CD4-positive, alpha-beta memory T cell (primary cell): ENCODE results near the gene ZNF740. TPM values are rescaled to one million over a fixed set of nuclear protein-coding genes. Genes with fewer than 3 reads are reported as not detected.

Experiments
- CTCF ChIA-PET: fragments of 350-600 bp; sonication (Branson Sonifier 250); formaldehyde crosslinking; loops from one replicate; lab custom pipeline; 2021; ENCODE audit warnings: inconsistent platforms; ENCODE audit not compliant: partially characterized antibody; lab: Charles Lee
- POLR2A ChIA-PET: fragments of 350-600 bp; sonication (Branson Sonifier 250); formaldehyde crosslinking; loops from one replicate; lab custom pipeline; 2021; ENCODE audit not compliant: partially characterized antibody; lab: Charles Lee
- DNase-seq, 5 donors: peaks; one replicate each; pipeline versions ENCODE4 v3.0.0 to v3.0.0-alpha.2; 2020 to 2022; ENCODE audit warnings: mixed read lengths in 1 of 5
- H3K27ac ChIP-seq: one replicate; pipeline ENCODE4 v1.7.0; 2013; ENCODE audit warnings: low read depth, low read length
- H3K27me3 ChIP-seq: 2 replicates; pipeline ENCODE4 v1.7.0; 2013; ENCODE audit warnings: mild to moderate bottlenecking, low read length, moderate library complexity; ENCODE audit not compliant: insufficient read depth
- H3K36me3 ChIP-seq: 2 replicates; pipeline ENCODE4 v1.7.0; 2013; ENCODE audit warnings: mild to moderate bottlenecking, low read length, moderate library complexity; ENCODE audit not compliant: insufficient read depth
- H3K4me1 ChIP-seq: 2 replicates; pipeline ENCODE4 v1.7.0; 2013; ENCODE audit warnings: mild to moderate bottlenecking, low read length, moderate library complexity; ENCODE audit not compliant: insufficient read depth
- H3K4me3 ChIP-seq, 2 donors: one replicate each; pipeline ENCODE4 v1.7.0; 2013; ENCODE audit warnings: low read length in 2 of 2, mild to moderate bottlenecking in 1 of 2
- H3K9me3 ChIP-seq, 2 donors: one replicate each; pipeline ENCODE4 v1.7.0; 2013; ENCODE audit warnings: low read length in 2 of 2, control low read depth in 1 of 2; ENCODE audit not compliant: control insufficient read depth in 1 of 2
- H3K27ac Mint-ChIP-seq, 7 donors: one replicate each; pipeline ENCODE4 v1.8.0; 2020 to 2021; ENCODE audit warnings: mixed read lengths in 7 of 7, mild to moderate bottlenecking in 6 of 7, inconsistent platforms in 3 of 7, moderate library complexity in 3 of 7
- H3K27me3 Mint-ChIP-seq, 2 donors: one replicate each; pipeline ENCODE4 v1.8.0; 2020 to 2021; ENCODE audit warnings: mixed read lengths in 2 of 2
- H3K36me3 Mint-ChIP-seq, 2 donors: one replicate each; pipeline ENCODE4 v1.8.0; 2020 to 2021; ENCODE audit warnings: mixed read lengths in 2 of 2, inconsistent platforms in 1 of 2, mild to moderate bottlenecking in 1 of 2
- H3K4me1 Mint-ChIP-seq, 4 donors: one replicate each; pipeline ENCODE4 v1.8.0; 2020 to 2021; ENCODE audit warnings: mixed read lengths in 4 of 4, mild to moderate bottlenecking in 1 of 4
- H3K4me3 Mint-ChIP-seq, 8 donors: one replicate each; pipeline ENCODE4 v1.8.0; 2020 to 2021; ENCODE audit warnings: mixed read lengths in 8 of 8, mild to moderate bottlenecking in 7 of 8, moderate library complexity in 6 of 8, inconsistent platforms in 3 of 8
- H3K9me3 Mint-ChIP-seq, 8 donors: one replicate each; pipeline ENCODE4 v1.8.0; 2020 to 2021; ENCODE audit warnings: mixed read lengths in 8 of 8, mild to moderate bottlenecking in 5 of 8, inconsistent platforms in 3 of 8, moderate library complexity in 1 of 8
- intact Hi-C: fragments of 100-400 bp; cut with micrococcal nuclease; formaldehyde crosslinking; loops from one replicate; pipeline ENCODE4 v1.15.1; 2023
- polyA plus RNA-seq, 2 donors: library from polyadenylated mRNA; unstranded; fragments of 300-500 nt; fragmentation: Illumina TruSeq; gene quantifications; one replicate each; pipeline ENCODE4 v1.2.3, GENCODE V29; 2021
- total RNA-seq, 2 experiments: library from RNA; stranded (reverse); gene quantifications; one replicate each; pipeline ENCODE4 v1.2.3, GENCODE V29; 2021

Gene ZNF740
- total and polyA plus RNA-seq, 4 experiments from 2014 or later = 0.90 to 113 (median 56.1) TPM

- Mint-ChIP-seq H3K27me3 (no peaks in the 10 kb centered on the region), H3K4me3 (no peak overlapping the region), H3K9me3 (no peaks in the 10 kb centered on the region), H3K4me1 (peaks cover 0 to 1% (median 0%) of the 10 kb centered on the region in 4 donors), H3K36me3 (no peaks in the 10 kb centered on the region), H3K27ac (no peak overlapping the region)
- intact Hi-C loops = no loop called here
- Histone ChIP-seq H3K9me3 (no peaks in the 10 kb centered on the region), H3K4me1 (no peaks in the 10 kb centered on the region), H3K27ac (no peak overlapping the region), H3K4me3 (no peak overlapping the region), H3K36me3 (no peaks in the 10 kb centered on the region), H3K27me3 (no peaks in the 10 kb centered on the region)
- ChIA-PET CTCF (no interaction called here), POLR2A (no interaction called here)
- DNase-seq = no peak
Observed at GRCh38 chr12:53147653-53148052, 32.9 kb upstream of the ZNF740 start.

- Mint-ChIP-seq H3K36me3 (no peaks in the 10 kb centered on the region), H3K27me3 (no peaks in the 10 kb centered on the region), H3K27ac (no peak overlapping the region), H3K4me3 (no peak overlapping the region), H3K4me1 (no peaks in the 10 kb centered on the region), H3K9me3 (no peaks in the 10 kb centered on the region)
- no peaks in the 10 kb centered on the region for H3K4me1 ChIP-seq
- intact Hi-C loops = no loop called here
- no peaks in the 10 kb centered on the region for H3K36me3 ChIP-seq
- no peak for DNase-seq
- no peak overlapping the region for H3K4me3 ChIP-seq
- CTCF ChIA-PET = interaction anchor here (0.6 to 2.3 kb wide), 3 partner anchors 9 to 85 kb away, joined by 3 to 6 read pairs (median 3); no protein-coding TSS in a partner anchor
- H3K9me3 ChIP-seq = no peaks in the 10 kb centered on the region
- H3K27ac ChIP-seq = no peak overlapping the region
- no peaks in the 10 kb centered on the region for H3K27me3 ChIP-seq
- POLR2A ChIA-PET = no interaction called here
Observed at GRCh38 chr12:53151039-53151438, 29.5 kb upstream of the ZNF740 start.

- Mint-ChIP-seq H3K9me3 (no peaks in the 10 kb centered on the region), H3K36me3 (no peaks in the 10 kb centered on the region), H3K4me3 (no peak overlapping the region), H3K4me1 (no peaks in the 10 kb centered on the region), H3K27me3 (no peaks in the 10 kb centered on the region), H3K27ac (no peak overlapping the region)
- Histone ChIP-seq H3K27ac (no peak overlapping the region), H3K27me3 (no peaks in the 10 kb centered on the region), H3K4me1 (no peaks in the 10 kb centered on the region), H3K36me3 (no peaks in the 10 kb centered on the region), H3K9me3 (no peaks in the 10 kb centered on the region), H3K4me3 (no peak overlapping the region)
- CTCF ChIA-PET = no interaction called here
- intact Hi-C loops = no loop called here
- DNase-seq = no peak
- POLR2A ChIA-PET = no interaction called here
Observed at GRCh38 chr12:53152390-53152789, 28.1 kb upstream of the ZNF740 start.

- Histone ChIP-seq H3K27me3 (no peaks in the 10 kb centered on the region), H3K36me3 (no peaks in the 10 kb centered on the region), H3K4me3 (no peak overlapping the region), H3K9me3 (no peaks in the 10 kb centered on the region), H3K4me1 (peaks cover 10% of the 10 kb centered on the region), H3K27ac (no peak overlapping the region)
- peak overlapping the region in 2 of 8 donors; percentile 2 to 54 for H3K4me3 Mint-ChIP-seq
- H3K27ac Mint-ChIP-seq = peak overlapping the region in 4 of 7 donors; percentile 3 to 87 (median 44)
- DNase-seq = peak; percentile 83 to 85 (median 85)
- POLR2A ChIA-PET = interaction anchor here (0.6 to 2.4 kb wide), 21 partner anchors 21 to 286 kb away, joined by 3 to 17 read pairs (median 4); partner anchors contain the start of genes AAAS, CSAD and ZNF740
- intact Hi-C loops = loop anchor here (1.0 to 2.0 kb wide), 10 partner anchors 21 to 262 kb away; partner anchors contain the start of genes AAAS, CSAD, ESPL1 and PFDN5
- CTCF ChIA-PET = interaction anchor here (0.7 to 10.4 kb wide), 48 partner anchors 8 to 349 kb away, joined by 3 to 165 read pairs (median 4); partner anchors contain the start of genes AAAS, CSAD, ESPL1 and ITGB7
- H3K27me3 Mint-ChIP-seq = no peaks in the 10 kb centered on the region
- no peaks in the 10 kb centered on the region for H3K36me3 Mint-ChIP-seq
- H3K4me1 Mint-ChIP-seq = peaks cover 5 to 8% (median 6%) of the 10 kb centered on the region in 4 donors
- H3K9me3 Mint-ChIP-seq = no peaks in the 10 kb centered on the region
Observed at GRCh38 chr12:53159195-53159839, 21.2 kb upstream of the ZNF740 start.

- intact Hi-C loops = loop anchor here (1.0 to 2.0 kb wide), 10 partner anchors 20 to 261 kb away; partner anchors contain the start of genes AAAS, CSAD, ESPL1 and PFDN5
- no peaks in the 10 kb centered on the region for H3K9me3 ChIP-seq
- H3K36me3 ChIP-seq = no peaks in the 10 kb centered on the region
- CTCF ChIA-PET = interaction anchor here (0.7 to 10.4 kb wide), 49 partner anchors 9 to 349 kb away, joined by 3 to 165 read pairs (median 4); partner anchors contain the start of genes AAAS, CSAD, ESPL1 and ITGB7
- H3K27ac ChIP-seq = no peak overlapping the region
- no peaks in the 10 kb centered on the region for H3K9me3 Mint-ChIP-seq
- no peaks in the 10 kb centered on the region for H3K36me3 Mint-ChIP-seq
- DNase-seq = no peak
- H3K27ac Mint-ChIP-seq = no peak overlapping the region
- no peaks in the 10 kb centered on the region for H3K27me3 ChIP-seq
- POLR2A ChIA-PET = interaction anchor here (0.6 to 2.4 kb wide), 21 partner anchors 20 to 285 kb away, joined by 3 to 17 read pairs (median 4); partner anchors contain the start of genes AAAS, CSAD, ITGB7 and PFDN5
- H3K27me3 Mint-ChIP-seq = no peaks in the 10 kb centered on the region
- no peak overlapping the region for H3K4me3 ChIP-seq
- H3K4me1 Mint-ChIP-seq = peaks cover 5 to 8% (median 6%) of the 10 kb centered on the region in 4 donors
- peaks cover 10% of the 10 kb centered on the region for H3K4me1 ChIP-seq
- H3K4me3 Mint-ChIP-seq = no peak overlapping the region
Observed at GRCh38 chr12:53160000-53160399, 20.5 kb upstream of the ZNF740 start.

- Mint-ChIP-seq H3K27ac (no peak overlapping the region), H3K4me3 (no peak overlapping the region), H3K27me3 (no peaks in the 10 kb centered on the region), H3K36me3 (no peaks in the 10 kb centered on the region), H3K4me1 (peaks cover 5 to 8% (median 6%) of the 10 kb centered on the region in 4 donors), H3K9me3 (no peaks in the 10 kb centered on the region)
- H3K4me3 ChIP-seq = no peak overlapping the region
- H3K27me3 ChIP-seq = no peaks in the 10 kb centered on the region
- no peaks in the 10 kb centered on the region for H3K9me3 ChIP-seq
- H3K27ac ChIP-seq = no peak overlapping the region
- ChIA-PET POLR2A (interaction anchor here (1.1 to 2.6 kb wide), 14 partner anchors 20 to 185 kb away, joined by 3 to 12 read pairs (median 5); partner anchors contain the start of genes AAAS, CSAD, ESPL1 and ITGB7), CTCF (interaction anchor here (0.7 to 10.4 kb wide), 33 partner anchors 8 to 270 kb away, joined by 3 to 165 read pairs (median 6); partner anchors contain the start of genes CSAD, ESPL1, ITGB7 and PFDN5)
- intact Hi-C loops = no loop called here
- no peak for DNase-seq
- H3K36me3 ChIP-seq = no peaks in the 10 kb centered on the region
- H3K4me1 ChIP-seq = peaks cover 10% of the 10 kb centered on the region
Observed at GRCh38 chr12:53160673-53161072, 19.8 kb upstream of the ZNF740 start.
